Mononuclear cell (primary cell): Measurements from ENCODE around the gene YPEL2. TPM values are rescaled to one million over a fixed set of nuclear protein-coding genes. Genes with fewer than 3 reads are reported as not detected.

Experiments
- H3K27me3 ChIP-seq: 2 replicates; pipeline ENCODE4 v1.6.0; 2011; ENCODE audit warnings: low read length, control low read depth; ENCODE audit not compliant: insufficient read depth
- H3K4me1 ChIP-seq: 2 replicates; pipeline ENCODE4 v1.5.1; 2011; ENCODE audit warnings: mild to moderate bottlenecking, low read length, control low read depth; ENCODE audit not compliant: insufficient read depth
- H3K4me3 ChIP-seq: 2 replicates; pipeline ENCODE4 v1.5.1; 2011; ENCODE audit warnings: mild to moderate bottlenecking, low read length, moderate library complexity
- H3K9me3 ChIP-seq: 2 replicates; pipeline ENCODE4 v1.5.1; 2011; ENCODE audit warnings: low read depth, mild to moderate bottlenecking, control low read depth, low read length
- total RNA-seq: library from RNA; depleted of rRNA; stranded (reverse); fragments of >200 nt; gene quantifications from one replicate; pipeline ENCODE4 v1.2.3, GENCODE V29; 2012

Gene YPEL2
- total RNA-seq, 1 donor, result 70.9 TPM

GRCh38 chr17:59342681-59343131, 11.3 kb downstream of the YPEL2 start:
- peaks cover 40% of the 10 kb centered on the region for H3K4me1 ChIP-seq
- no peak overlapping the region for H3K4me3 ChIP-seq
- no peaks in the 10 kb centered on the region for H3K9me3 ChIP-seq
- no peaks in the 10 kb centered on the region for H3K27me3 ChIP-seq

- Histone ChIP-seq H3K4me1 (peaks cover 56% of the 10 kb centered on the region), H3K27me3 (no peaks in the 10 kb centered on the region), H3K4me3 (no peak overlapping the region), H3K9me3 (no peaks in the 10 kb centered on the region)
Observed at GRCh38 chr17:59345476-59345875, 14.0 kb downstream of the YPEL2 start.

- H3K4me3 ChIP-seq, result no peak overlapping the region
- peaks cover 62% of the 10 kb centered on the region for H3K4me1 ChIP-seq
- no peaks in the 10 kb centered on the region for H3K9me3 ChIP-seq
Observed at GRCh38 chr17:59346341-59346740, 14.9 kb downstream of the YPEL2 start.

DNA sequence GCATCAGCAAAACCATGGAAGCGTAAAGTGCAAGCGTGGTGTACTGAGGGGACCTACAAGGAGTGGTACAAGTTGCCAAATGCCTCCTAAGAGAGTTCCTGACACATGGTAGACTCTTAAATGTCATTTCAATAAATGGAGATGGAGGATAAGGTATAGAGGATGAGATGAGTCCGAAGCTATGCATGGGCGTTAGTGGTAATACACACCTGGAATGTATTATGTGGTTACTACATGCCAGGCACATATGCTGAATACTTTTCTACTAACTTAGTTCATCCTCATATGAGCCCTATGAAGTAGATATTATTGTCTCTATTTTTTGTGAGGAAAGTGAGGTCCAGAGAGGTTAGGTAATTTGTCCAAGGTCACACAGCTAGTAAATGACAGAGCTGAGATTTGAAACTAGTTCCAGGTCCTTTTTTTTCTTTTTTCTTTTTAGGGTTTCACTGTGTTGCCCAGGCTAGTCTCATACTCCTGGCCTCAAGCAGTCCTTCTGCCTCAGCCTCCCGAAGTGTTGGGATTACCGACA, 15.5 kb downstream of the YPEL2 start:
- Histone ChIP-seq H3K4me1 (peaks cover 65% of the 10 kb centered on the region), H3K9me3 (no peaks in the 10 kb centered on the region)

More at GRCh38 chr17:59346341-59346740, 14.9 kb downstream of the YPEL2 start:
- H3K27me3 ChIP-seq, result no peaks in the 10 kb centered on the region

GRCh38 chr17:59347975-59348391, 16.5 kb downstream of the YPEL2 start:
- Histone ChIP-seq H3K4me3 (no peak overlapping the region), H3K9me3 (no peaks in the 10 kb centered on the region), H3K27me3 (no peaks in the 10 kb centered on the region), H3K4me1 (peaks cover 67% of the 10 kb centered on the region)

More for the DNA sequence above, 15.5 kb downstream of the YPEL2 start:
- Histone ChIP-seq H3K27me3 (no peaks in the 10 kb centered on the region), H3K4me3 (no peak overlapping the region)

GRCh38 chr17:59349178-59349577, 17.7 kb downstream of the YPEL2 start:
- no peaks in the 10 kb centered on the region for H3K9me3 ChIP-seq
- H3K4me1 ChIP-seq, result peaks cover 64% of the 10 kb centered on the region
- H3K27me3 ChIP-seq, result no peaks in the 10 kb centered on the region
- H3K4me3 ChIP-seq, result no peak overlapping the region

GRCh38 chr17:59353106-59353854, 21.8 kb downstream of the YPEL2 start:
- Histone ChIP-seq H3K4me1 (peaks cover 59% of the 10 kb centered on the region), H3K4me3 (no peak overlapping the region), H3K27me3 (no peaks in the 10 kb centered on the region), H3K9me3 (no peaks in the 10 kb centered on the region)

DNA sequence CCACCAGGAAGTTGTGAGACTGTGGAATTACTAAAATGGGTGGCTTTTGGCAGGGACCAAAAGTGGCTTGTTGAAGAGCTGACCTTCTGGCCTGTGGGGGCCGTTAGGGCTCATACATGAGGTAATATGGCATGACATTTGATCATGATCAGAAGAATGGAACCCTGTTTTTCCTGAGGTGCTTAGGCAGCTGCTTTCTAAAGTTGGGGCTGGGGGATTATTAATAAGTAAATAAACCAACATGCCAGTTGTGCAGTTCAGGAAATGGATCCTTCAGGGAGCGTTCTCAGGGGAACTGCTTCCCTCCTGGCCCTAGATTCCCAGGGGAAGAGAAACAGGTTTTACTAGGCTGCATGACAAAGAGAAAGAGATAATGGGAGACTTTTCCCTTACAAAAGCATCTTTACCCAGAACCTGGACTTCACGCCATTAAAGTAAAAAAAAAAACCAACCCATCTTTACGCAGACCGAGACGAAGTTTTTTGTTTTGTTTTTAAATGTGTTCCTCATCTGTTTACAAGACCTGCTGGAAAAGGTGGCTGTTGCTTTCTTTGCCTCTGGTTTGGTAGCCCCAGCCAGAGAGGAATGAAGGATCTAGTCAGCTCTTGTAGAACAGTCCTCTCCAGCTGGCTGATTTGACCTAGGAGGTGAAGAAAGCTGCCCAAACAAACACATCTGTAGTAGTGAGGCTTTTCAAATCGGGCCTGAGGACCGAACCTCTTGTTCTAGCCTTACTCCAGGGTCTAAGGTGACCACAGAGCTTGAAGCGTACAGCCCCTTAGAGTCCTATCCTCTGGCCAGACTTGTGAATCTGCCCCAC, 22.7 kb downstream of the YPEL2 start:
- H3K4me3 ChIP-seq, result no peak overlapping the region
- peaks cover 55% of the 10 kb centered on the region for H3K4me1 ChIP-seq
- no peaks in the 10 kb centered on the region for H3K27me3 ChIP-seq
- no peaks in the 10 kb centered on the region for H3K9me3 ChIP-seq

DNA sequence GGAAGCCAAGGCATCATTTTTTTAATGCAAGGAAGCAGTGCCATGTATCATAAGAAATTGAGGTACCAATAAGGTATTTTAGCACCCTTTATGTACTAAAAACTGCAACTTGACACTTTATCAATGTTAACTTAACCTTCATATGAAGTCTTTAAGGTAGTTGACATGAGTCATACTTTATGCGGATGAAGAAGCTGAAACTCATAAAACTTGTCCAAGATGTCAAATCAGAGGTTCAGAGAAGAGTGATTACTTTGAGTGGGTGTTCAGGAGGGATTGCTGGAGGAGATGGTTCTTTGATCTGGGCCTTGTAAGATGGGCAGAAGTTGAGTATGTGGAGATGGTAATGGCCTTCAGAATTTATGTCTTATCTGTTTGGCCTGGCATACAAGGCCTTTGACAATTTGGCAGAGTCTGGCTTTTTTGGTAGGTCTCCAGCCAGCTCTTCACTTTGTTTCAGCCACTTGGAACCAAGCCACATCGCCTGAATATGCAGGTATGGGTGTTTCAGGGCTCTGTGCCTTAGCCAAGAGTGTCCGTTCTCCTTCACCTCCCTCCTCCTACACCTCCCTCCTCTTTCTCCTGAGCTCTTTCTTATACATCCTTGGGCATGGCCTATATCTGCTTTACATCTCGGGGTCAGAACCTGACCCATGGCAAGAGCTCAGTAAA, 23.7 kb downstream of the YPEL2 start:
- Histone ChIP-seq H3K4me3 (no peak overlapping the region), H3K4me1 (peaks cover 51% of the 10 kb centered on the region), H3K9me3 (no peaks in the 10 kb centered on the region)

GRCh38 chr17:59355702-59356325, 24.4 kb downstream of the YPEL2 start:
- Histone ChIP-seq H3K27me3 (no peaks in the 10 kb centered on the region), H3K4me1 (peaks cover 53% of the 10 kb centered on the region), H3K9me3 (no peaks in the 10 kb centered on the region), H3K4me3 (no peak overlapping the region)

More for the DNA sequence above, 23.7 kb downstream of the YPEL2 start:
- no peaks in the 10 kb centered on the region for H3K27me3 ChIP-seq

GRCh38 chr17:59356543-59357218, 25.2 kb downstream of the YPEL2 start:
- H3K27me3 ChIP-seq, result no peaks in the 10 kb centered on the region
- H3K4me3 ChIP-seq, result no peak overlapping the region
- peaks cover 53% of the 10 kb centered on the region for H3K4me1 ChIP-seq
- H3K9me3 ChIP-seq, result no peaks in the 10 kb centered on the region

GRCh38 chr17:59357219-59357697, 25.8 kb downstream of the YPEL2 start:
- H3K9me3 ChIP-seq, result no peaks in the 10 kb centered on the region
- peaks cover 53% of the 10 kb centered on the region for H3K4me1 ChIP-seq
- H3K4me3 ChIP-seq, result no peak overlapping the region
- no peaks in the 10 kb centered on the region for H3K27me3 ChIP-seq

DNA sequence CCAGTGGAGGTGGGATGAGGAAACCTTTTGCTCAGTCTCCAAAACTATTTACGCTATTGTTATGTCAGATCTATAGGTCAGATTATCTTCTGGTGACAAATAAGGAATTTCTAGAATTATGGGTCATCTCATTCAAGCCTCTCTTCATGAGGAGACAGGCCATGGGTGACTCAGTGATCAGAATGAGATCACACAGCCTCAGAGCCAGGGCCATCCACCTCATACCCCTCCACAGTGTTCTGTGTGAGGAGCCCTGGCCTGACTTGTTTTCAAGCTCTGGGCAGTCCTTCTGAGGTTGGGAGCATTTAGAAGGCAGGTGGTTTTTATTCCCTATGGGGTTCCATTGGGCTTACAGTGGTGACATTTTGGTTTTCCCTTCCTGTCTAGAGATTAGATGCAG, 26.5 kb downstream of the YPEL2 start:
- Histone ChIP-seq H3K27me3 (no peaks in the 10 kb centered on the region), H3K9me3 (no peaks in the 10 kb centered on the region), H3K4me1 (peaks cover 53% of the 10 kb centered on the region), H3K4me3 (no peak overlapping the region)

DNA sequence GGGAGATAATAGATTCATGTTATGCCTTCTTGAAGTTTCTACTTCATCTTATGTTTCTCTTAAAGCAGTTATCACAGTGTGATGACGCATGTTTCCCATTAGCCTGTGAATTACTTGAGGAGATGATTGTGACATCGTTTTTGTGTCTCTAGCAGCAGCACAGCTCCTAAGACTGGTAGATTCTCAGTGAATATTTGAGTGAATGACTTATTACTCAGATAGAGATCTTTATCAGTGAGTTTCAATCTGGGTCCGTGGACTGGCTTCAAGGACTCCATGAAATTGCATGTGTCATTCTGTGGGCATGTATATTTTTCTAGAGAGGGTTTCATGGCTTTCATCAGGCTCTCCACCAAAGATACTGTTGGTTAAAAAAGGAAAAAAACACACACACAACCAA, 29.9 kb downstream of the YPEL2 start:
- H3K4me3 ChIP-seq, result no peak overlapping the region
- H3K27me3 ChIP-seq, result no peaks in the 10 kb centered on the region
- peaks cover 74% of the 10 kb centered on the region for H3K4me1 ChIP-seq
- H3K9me3 ChIP-seq, result no peaks in the 10 kb centered on the region
